K562 (cell line): ENCODE data around the gene SLC4A9. TPM values are rescaled to one million over a fixed set of nuclear protein-coding genes. Genes with fewer than 3 reads are reported as not detected.

Source experiments
- CREBBP ChIP-seq: IDR thresholded peaks from one replicate; pipeline ENCODE4 v1.6.1; 2012; ENCODE audit warnings: low read depth, mild to moderate bottlenecking, control low read depth, inconsistent platforms, low read length
- HBP1 ChIP-seq: fragments of 450-650 bp; formaldehyde crosslinking; IDR thresholded peaks from 2 replicates; pipeline ENCODE4 v1.4.0; 2022; ENCODE audit warnings: missing genetic modification characterization
- KLF13 ChIP-seq: fragments of 450-650 bp; IDR thresholded peaks from 2 replicates; pipeline ENCODE4 v1.6.1; 2016; ENCODE audit warnings: missing genetic modification characterization, low read depth, mild to moderate bottlenecking, missing compliant biosample characterization, moderate library complexity, borderline replicate concordance
- MBD1 ChIP-seq: fragments of 250-450 bp; sonication (Bioruptor Pico); IDR thresholded peaks from 2 replicates; pipeline ENCODE4 v1.8.0; 2022; ENCODE audit warnings: inconsistent platforms
- MCM5 ChIP-seq: fragments of 450-650 bp; IDR thresholded peaks from 2 replicates; pipeline ENCODE4 v1.6.1; 2016; ENCODE audit warnings: low read depth
- SMAD3 ChIP-seq: fragments of 450-650 bp; formaldehyde crosslinking; conservative IDR thresholded peaks from 2 replicates; pipeline ENCODE4 v1.4.0; 2020; ENCODE audit warnings: mild to moderate bottlenecking
- TGIF2 ChIP-seq: sonication (generic); formaldehyde crosslinking; IDR thresholded peaks from 2 replicates; pipeline ENCODE4 v1.8.1; 2022; ENCODE audit warnings: mild to moderate bottlenecking, missing genetic modification reagents, moderate library complexity
- ZBTB7A ChIP-seq: IDR thresholded peaks from 2 replicates; pipeline ENCODE4 v1.6.1; 2011; ENCODE audit warnings: low read depth, mild to moderate bottlenecking, low read length, moderate library complexity, borderline replicate concordance; ENCODE audit not compliant: control insufficient read depth
- ZSCAN29 ChIP-seq: fragments of 450-650 bp; IDR thresholded peaks from 2 replicates; pipeline ENCODE4 v1.6.1; 2017
- polyA plus RNA-seq, 8 experiments: library from polyadenylated mRNA; depleted of rRNA in 4 of 8; stranded (reverse) in 5 of 8; unstranded in 3 of 8; fragments of >200 nt; fragmentation: Nextera tagmentation in 2 of 8; fragmentation: Illumina TruSeq in 1 of 8; extraction: Ambion mirVana in 2 of 8; extraction: Trizol in 1 of 8; gene quantifications; 2 replicates each; pipeline versions ENCODE4 v1.2.1 to v1.2.3, GENCODE V29; 2011 to 2014; ENCODE audit warnings: inconsistent platforms in 1 of 8, missing spikeins in 1 of 8
- total RNA-seq, 7 experiments: library from RNA; depleted of rRNA in 6 of 7; stranded (reverse); fragments of >200 nt in 6 of 7; fragmentation: Illumina TruSeq in 2 of 7; extraction: Trizol in 2 of 7; gene quantifications; 2 replicates each; pipeline versions ENCODE4 v1.2.1 to v1.2.3, GENCODE V29; 2011 to 2021; ENCODE audit warnings: low replicate concordance in 1 of 7
- TF ChIP-seq, protein P1 (sequence below): IDR thresholded peaks from 2 replicates; pipeline ENCODE4 v1.6.1; 2011; ENCODE audit warnings: borderline replicate concordance, low read depth, mild to moderate bottlenecking, moderate library complexity, low read length; ENCODE audit not compliant: insufficient read depth, poor library complexity, severe bottlenecking
- TF ChIP-seq, protein P2 (sequence below): fragments of 150-350 bp; conservative IDR thresholded peaks from 2 replicates; pipeline ENCODE4 v1.6.1; 2014; ENCODE audit warnings: low read length
- TF ChIP-seq, protein P3 (sequence below): IDR thresholded peaks from 3 replicates; pipeline ENCODE4 v1.6.1; 2011; ENCODE audit warnings: borderline replicate concordance, mild to moderate bottlenecking; ENCODE audit not compliant: insufficient read length, insufficient read depth
- TF ChIP-seq, protein P4 (sequence below): sonication (generic); formaldehyde crosslinking; IDR thresholded peaks from 2 replicates; pipeline ENCODE4 v1.8.0; 2022; ENCODE audit warnings: mild to moderate bottlenecking, missing genetic modification reagents, borderline replicate concordance

Gene SLC4A9
- total and polyA plus RNA-seq, 9 of the 15 experiments (the other 6 are each of a cell fraction or from before 2014, with no cell fraction given), result 0.05 to 0.13 TPM; not detected in 7

GRCh38 chr5:140402258-140403074 lies 42.5 kb downstream of the SLC4A9 start (continued):
- TF ChIP-seq, protein P1, sequence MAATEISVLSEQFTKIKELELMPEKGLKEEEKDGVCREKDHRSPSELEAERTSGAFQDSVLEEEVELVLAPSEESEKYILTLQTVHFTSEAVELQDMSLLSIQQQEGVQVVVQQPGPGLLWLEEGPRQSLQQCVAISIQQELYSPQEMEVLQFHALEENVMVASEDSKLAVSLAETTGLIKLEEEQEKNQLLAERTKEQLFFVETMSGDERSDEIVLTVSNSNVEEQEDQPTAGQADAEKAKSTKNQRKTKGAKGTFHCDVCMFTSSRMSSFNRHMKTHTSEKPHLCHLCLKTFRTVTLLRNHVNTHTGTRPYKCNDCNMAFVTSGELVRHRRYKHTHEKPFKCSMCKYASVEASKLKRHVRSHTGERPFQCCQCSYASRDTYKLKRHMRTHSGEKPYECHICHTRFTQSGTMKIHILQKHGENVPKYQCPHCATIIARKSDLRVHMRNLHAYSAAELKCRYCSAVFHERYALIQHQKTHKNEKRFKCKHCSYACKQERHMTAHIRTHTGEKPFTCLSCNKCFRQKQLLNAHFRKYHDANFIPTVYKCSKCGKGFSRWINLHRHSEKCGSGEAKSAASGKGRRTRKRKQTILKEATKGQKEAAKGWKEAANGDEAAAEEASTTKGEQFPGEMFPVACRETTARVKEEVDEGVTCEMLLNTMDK, result no peak
- TF ChIP-seq, protein P2, sequence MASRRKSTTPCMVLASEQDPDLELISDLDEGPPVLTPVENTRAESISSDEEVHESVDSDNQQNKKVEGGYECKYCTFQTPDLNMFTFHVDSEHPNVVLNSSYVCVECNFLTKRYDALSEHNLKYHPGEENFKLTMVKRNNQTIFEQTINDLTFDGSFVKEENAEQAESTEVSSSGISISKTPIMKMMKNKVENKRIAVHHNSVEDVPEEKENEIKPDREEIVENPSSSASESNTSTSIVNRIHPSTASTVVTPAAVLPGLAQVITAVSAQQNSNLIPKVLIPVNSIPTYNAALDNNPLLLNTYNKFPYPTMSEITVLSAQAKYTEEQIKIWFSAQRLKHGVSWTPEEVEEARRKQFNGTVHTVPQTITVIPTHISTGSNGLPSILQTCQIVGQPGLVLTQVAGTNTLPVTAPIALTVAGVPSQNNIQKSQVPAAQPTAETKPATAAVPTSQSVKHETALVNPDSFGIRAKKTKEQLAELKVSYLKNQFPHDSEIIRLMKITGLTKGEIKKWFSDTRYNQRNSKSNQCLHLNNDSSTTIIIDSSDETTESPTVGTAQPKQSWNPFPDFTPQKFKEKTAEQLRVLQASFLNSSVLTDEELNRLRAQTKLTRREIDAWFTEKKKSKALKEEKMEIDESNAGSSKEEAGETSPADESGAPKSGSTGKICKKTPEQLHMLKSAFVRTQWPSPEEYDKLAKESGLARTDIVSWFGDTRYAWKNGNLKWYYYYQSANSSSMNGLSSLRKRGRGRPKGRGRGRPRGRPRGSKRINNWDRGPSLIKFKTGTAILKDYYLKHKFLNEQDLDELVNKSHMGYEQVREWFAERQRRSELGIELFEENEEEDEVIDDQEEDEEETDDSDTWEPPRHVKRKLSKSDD, result no peak
- TF ChIP-seq HBP1 (CRISPR knock-in tag), result no peak
- no peak for TF ChIP-seq SMAD3 (CRISPR knock-in tag)
- TF ChIP-seq ZSCAN29, result no peak
- TF ChIP-seq TGIF2 (CRISPR knock-in tag), result no peak
- peak; percentile 88 for TF ChIP-seq ZBTB7A
- TF ChIP-seq MBD1 (CRISPR knock-in tag), result no peak
- TF ChIP-seq, protein P3, sequence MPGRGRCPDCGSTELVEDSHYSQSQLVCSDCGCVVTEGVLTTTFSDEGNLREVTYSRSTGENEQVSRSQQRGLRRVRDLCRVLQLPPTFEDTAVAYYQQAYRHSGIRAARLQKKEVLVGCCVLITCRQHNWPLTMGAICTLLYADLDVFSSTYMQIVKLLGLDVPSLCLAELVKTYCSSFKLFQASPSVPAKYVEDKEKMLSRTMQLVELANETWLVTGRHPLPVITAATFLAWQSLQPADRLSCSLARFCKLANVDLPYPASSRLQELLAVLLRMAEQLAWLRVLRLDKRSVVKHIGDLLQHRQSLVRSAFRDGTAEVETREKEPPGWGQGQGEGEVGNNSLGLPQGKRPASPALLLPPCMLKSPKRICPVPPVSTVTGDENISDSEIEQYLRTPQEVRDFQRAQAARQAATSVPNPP, result no peak
- TF ChIP-seq, protein P4, sequence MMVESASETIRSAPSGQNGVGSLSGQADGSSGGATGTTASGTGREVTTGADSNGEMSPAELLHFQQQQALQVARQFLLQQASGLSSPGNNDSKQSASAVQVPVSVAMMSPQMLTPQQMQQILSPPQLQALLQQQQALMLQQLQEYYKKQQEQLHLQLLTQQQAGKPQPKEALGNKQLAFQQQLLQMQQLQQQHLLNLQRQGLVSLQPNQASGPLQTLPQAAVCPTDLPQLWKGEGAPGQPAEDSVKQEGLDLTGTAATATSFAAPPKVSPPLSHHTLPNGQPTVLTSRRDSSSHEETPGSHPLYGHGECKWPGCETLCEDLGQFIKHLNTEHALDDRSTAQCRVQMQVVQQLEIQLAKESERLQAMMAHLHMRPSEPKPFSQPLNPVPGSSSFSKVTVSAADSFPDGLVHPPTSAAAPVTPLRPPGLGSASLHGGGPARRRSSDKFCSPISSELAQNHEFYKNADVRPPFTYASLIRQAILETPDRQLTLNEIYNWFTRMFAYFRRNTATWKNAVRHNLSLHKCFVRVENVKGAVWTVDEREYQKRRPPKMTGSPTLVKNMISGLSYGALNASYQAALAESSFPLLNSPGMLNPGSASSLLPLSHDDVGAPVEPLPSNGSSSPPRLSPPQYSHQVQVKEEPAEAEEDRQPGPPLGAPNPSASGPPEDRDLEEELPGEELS (CRISPR knock-in tag), result no peak
- TF ChIP-seq KLF13 (tag), result peak; percentile 72; the same call in 1 of the 2 replicates
- no peak for TF ChIP-seq CREBBP
- TF ChIP-seq MCM5, result no peak
